ENCODE data around the gene EIF5B. TPM values are rescaled to one million over a fixed set of nuclear protein-coding genes. Genes with fewer than 3 reads are reported as not detected.

EIF5B gene
- polyA plus RNA-seq, 1 donor from 2014 or later, result 8.0 TPM

DNA sequence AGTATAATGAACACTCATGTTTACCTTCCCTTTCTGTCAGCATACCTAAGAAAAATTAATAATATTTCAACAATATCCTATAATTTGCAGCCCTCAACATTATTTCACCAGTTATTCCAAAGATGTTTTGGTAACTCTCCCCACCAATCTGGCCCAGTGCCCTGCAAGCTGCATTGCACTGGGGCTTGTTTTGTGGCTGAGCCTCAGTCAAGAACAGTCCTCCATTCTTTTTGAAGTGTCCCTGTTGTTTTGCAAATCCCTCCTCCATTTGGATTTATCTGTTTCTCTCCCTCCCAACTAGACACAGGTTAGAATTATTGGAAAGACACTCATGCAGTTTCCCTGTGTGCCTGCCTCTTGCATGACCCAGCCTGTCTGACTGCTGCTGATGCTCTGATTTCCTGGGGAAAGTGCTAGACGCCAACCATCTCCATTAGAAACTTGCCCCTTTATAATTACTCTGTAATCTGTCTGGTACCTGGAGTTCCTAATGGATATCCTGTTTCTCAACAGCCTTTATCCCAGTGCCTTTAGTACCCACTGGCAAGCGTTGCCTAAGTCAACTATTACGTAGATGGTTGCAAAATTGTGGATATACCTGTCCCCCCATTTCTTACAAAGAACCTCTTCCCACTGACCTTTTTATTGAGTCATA, 60.2 kb downstream of the EIF5B start:
- no peaks in the 10 kb centered on the region for H3F3A ChIP-seq (ENCODE audit: insufficient read depth, low read length, poor library complexity, severe bottlenecking)
- H3K79me2 ChIP-seq (replicated peaks; ENCODE audit: insufficient read depth, low read length), result no peaks in the 10 kb centered on the region
- no peaks in the 10 kb centered on the region for H3K27me3 ChIP-seq (ENCODE audit: insufficient read depth, low read depth, low read length)
- TF ChIP-seq REST (IDR thresholded peaks at IDR 0.05; ENCODE audit: borderline replicate concordance) (no peak), POLR2AphosphoS5 (IDR thresholded peaks at IDR 0.05) (no peak), TAF1 (IDR thresholded peaks at IDR 0.05; ENCODE audit: low read depth) (no peak), RAD21 (conservative IDR thresholded peaks at IDR 0.05) (no peak), EZH2 (IDR thresholded peaks at IDR 0.05; ENCODE audit: borderline replicate concordance, insufficient read depth, low read length, poor library complexity, severe bottlenecking) (no peak), MXI1 (conservative IDR thresholded peaks at IDR 0.05; ENCODE audit: poor library complexity, severe bottlenecking) (no peak), SMC3 (conservative IDR thresholded peaks at IDR 0.05; ENCODE audit: poor library complexity) (no peak), CTCF (IDR thresholded peaks at IDR 0.05; ENCODE audit: poor library complexity, severe bottlenecking) (no peak), EP300 (conservative IDR thresholded peaks at IDR 0.05; ENCODE audit: poor library complexity, severe bottlenecking) (no peak)
- H3K36me3 ChIP-seq (ENCODE audit: insufficient read depth, low read length), result peaks cover 18% of the 10 kb centered on the region
- no peaks in the 10 kb centered on the region for H3K9me3 ChIP-seq (ENCODE audit: low read length)
- no peak overlapping the region for H3K4me2 ChIP-seq (ENCODE audit: low read length)
- no peaks in the 10 kb centered on the region for H4K20me1 ChIP-seq (ENCODE audit: insufficient read depth)
- no peaks in the 10 kb centered on the region for H3K9me2 ChIP-seq (ENCODE audit: insufficient read depth, low read length)
- no peak overlapping the region for H3K27ac ChIP-seq (ENCODE audit: low read length)
- H2AFZ ChIP-seq (ENCODE audit: low read depth, low read length), result no peak overlapping the region
- H3K4me3 ChIP-seq (ENCODE audit: low read length), result no peak overlapping the region
- H3K9ac ChIP-seq (ENCODE audit: low read length), result no peak overlapping the region

DNA sequence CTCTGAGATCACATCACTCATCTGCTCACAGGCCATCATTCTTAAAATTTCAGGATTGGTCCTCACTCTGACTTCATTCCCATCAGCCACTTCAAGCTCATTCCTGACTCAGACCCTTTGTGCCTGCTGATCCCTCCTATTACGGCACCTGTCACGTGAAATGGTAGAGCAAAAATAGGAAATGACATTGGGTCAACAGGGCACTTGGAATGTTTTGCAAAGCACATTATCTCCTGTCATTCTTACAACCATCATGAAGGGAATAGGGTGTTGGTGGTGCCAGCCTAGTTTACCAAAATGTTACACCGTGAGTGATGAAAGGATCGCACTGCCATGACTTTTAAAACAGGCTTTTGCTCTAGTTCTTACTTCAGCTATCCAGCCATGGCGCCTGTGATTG, 61.1 kb downstream of the EIF5B start:
- Histone ChIP-seq H3K9ac (ENCODE audit: low read length) (no peak overlapping the region), H3K36me3 (ENCODE audit: insufficient read depth, low read length) (peaks cover 26% of the 10 kb centered on the region)

More for the DNA sequence above, 61.1 kb downstream of the EIF5B start:
- no peak for TF ChIP-seq EZH2 (IDR thresholded peaks at IDR 0.05; ENCODE audit: borderline replicate concordance, insufficient read depth, low read length, poor library complexity, severe bottlenecking)
- no peak for TF ChIP-seq POLR2AphosphoS5 (IDR thresholded peaks at IDR 0.05)
- no peak for TF ChIP-seq MXI1 (conservative IDR thresholded peaks at IDR 0.05; ENCODE audit: poor library complexity, severe bottlenecking)
- no peak for TF ChIP-seq RAD21 (conservative IDR thresholded peaks at IDR 0.05)
- no peak for TF ChIP-seq SMC3 (conservative IDR thresholded peaks at IDR 0.05; ENCODE audit: poor library complexity)
- TF ChIP-seq CTCF (IDR thresholded peaks at IDR 0.05; ENCODE audit: poor library complexity, severe bottlenecking), result no peak
- no peak for TF ChIP-seq EP300 (conservative IDR thresholded peaks at IDR 0.05; ENCODE audit: poor library complexity, severe bottlenecking)
- TF ChIP-seq TAF1 (IDR thresholded peaks at IDR 0.05; ENCODE audit: low read depth), result no peak
- TF ChIP-seq REST (IDR thresholded peaks at IDR 0.05; ENCODE audit: borderline replicate concordance), result no peak
- Histone ChIP-seq H3K27ac (ENCODE audit: low read length) (no peak overlapping the region), H4K20me1 (ENCODE audit: insufficient read depth) (no peaks in the 10 kb centered on the region), H3K4me3 (ENCODE audit: low read length) (no peak overlapping the region), H3K9me2 (ENCODE audit: insufficient read depth, low read length) (no peaks in the 10 kb centered on the region), H3K27me3 (ENCODE audit: insufficient read depth, low read depth, low read length) (no peaks in the 10 kb centered on the region), H3F3A (ENCODE audit: insufficient read depth, low read length, poor library complexity, severe bottlenecking) (no peaks in the 10 kb centered on the region), H3K4me2 (ENCODE audit: low read length) (no peak overlapping the region), H3K79me2 (replicated peaks; ENCODE audit: insufficient read depth, low read length) (no peaks in the 10 kb centered on the region), H2AFZ (ENCODE audit: low read depth, low read length) (no peak overlapping the region), H3K9me3 (ENCODE audit: low read length) (no peaks in the 10 kb centered on the region)
